GM19372 (cell line): ENCODE data around the gene NACC1.
"Not testable (repeated sequence)": the region's sequence is repeated elsewhere in the genome, so short reads cannot be mapped to it uniquely, and the experiment has no call there.

Experiments used
- ATAC-seq: cut with Tn5 transposase; IDR thresholded peaks from one replicate; pipeline ENCODE4 v1.9.1; 2021; ENCODE audit warnings: mild to moderate bottlenecking, low read depth, moderate library complexity; ENCODE audit not compliant: unreplicated experiment

NACC1 gene

DNA sequence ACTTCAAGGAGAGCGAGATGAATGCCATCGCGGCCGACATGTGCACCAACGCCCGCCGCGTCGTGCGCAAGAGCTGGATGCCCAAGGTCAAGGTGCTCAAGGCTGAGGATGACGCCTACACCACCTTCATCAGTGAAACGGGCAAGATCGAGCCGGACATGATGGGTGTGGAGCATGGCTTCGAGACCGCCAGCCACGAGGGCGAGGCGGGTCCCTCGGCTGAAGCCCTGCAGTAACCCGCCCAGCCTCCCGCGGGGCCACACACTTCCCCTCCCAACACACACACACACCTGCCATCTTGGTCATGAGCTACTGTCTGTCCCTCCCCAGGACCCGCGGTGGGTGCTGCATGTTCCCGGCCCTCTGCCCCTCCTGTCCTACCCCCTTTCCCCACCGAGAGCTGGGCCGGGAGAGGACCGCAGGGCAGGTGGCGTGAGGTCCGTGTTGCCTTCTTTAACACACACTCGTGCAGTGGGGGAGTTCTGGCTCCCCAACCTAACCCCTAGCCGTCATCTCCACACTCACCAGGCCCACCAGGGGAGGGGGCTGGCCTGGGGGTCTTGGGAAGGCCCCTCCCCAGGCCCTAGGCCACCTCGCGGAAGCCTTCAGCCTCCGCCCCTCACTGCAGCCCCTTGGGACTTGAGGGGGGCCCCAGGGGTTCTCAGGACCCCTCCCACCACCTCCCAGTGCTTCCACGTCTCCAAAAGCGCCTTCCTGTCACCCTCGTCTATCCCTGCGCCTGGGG is 20.3 kb downstream of the NACC1 start:
- no peak for ATAC-seq

DNA sequence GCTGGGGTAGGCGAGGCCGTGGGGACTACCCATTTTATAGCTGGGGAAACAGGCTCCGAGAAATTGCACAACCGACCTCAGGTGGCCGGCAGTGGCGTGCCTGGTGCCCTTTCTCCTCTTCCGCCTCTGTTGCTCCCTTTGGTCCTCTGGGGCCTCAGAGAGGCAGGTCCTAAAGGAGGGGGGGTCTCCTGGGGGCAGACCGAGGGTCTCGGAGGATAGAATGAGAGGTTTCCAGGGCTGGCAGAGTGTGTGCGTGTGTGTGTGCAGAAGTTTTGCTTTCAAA is 20.8 kb downstream of the NACC1 start:
- no peak for ATAC-seq

DNA sequence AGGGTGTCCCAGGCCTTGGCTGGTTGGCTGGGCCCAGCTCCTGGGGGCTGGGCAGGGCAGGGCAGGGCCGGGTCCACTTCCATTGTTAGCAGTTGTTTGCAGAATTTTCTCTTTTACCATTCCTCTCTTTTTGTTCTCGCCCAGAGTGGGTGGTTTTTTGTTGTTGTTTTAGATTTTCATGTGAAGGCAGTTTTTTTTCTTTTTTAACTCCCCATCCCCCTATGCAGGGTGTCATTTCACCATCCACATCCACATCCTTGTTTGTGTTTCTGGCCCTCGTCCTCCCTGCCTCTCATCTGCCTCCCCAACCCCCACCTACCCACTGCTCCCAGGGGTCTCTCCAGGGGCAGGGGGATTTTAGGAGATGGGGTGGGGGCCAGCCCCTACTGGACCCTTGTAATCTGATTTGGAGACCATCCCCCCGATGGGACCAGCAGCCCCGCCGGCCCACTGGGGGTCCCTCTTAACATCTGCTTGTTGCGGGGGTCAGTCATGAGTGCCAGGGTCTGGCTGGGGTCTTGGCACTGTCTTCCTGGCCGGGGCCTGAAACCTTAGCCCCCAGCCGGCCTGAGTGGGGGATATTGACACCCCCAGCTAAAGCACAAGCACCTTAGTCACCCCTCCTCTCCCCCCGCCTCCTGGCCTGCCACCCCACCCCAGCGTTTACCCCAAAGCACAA is 21.7 kb downstream of the NACC1 start:
- no peak for ATAC-seq

DNA sequence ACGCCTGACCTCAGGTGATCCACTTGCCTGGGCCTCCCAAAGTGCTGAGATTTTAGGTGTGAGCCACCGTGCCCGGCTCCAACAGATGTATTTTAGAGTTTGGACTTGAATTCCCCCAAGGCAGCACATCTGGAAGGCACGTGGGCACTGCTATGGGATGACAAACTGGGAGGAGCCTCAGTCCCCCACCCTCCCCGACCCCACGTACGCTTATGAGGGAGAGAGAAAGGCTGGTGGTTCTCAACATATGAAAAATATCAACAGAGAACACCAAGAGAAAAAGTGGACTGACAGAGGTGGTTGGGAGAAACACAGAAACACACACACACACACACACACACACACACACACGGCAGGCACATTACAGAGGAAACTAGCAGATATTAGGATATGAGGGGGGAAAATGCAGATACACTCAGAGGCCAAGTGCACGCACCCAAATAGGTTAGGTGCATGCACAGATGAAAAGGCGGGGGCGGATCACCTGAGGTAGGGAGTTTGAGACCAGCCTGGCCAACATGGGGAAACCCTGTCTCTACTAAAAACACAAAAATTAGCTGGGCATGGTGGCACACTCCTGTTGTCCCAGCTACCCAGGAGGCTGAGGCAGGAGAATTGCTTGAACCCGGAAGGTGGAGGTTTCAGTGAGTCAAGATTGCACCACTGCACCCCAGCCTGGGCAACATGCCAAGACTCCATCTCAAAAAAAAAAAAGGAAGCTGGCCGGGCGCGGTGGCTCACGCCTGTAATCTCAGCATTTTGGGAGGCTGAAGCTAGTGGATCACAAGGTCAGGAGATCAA is 28.9 kb downstream of the NACC1 start:
- no peak for ATAC-seq

DNA sequence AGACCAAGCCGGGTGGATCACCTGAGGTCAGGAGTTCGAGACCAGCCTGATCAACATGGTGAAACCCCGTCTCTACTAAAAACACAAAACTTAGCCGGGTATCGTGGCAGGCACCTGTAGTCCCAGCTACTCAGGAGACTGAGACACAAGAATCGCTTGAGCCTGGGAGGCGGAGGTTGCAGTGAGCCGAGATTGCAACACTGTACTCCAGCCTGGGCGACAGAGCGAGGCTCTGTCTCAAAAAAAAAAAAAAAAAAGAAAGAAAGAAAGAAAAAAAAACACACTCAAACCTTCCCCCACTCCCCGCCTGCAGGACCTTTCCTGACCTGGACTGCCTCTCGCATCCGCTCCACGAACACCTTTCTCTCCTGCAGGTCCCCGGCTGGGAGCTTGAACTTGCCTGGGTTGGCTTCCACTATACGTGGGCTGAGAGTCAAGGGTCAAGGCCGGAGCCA is 31.1 kb downstream of the NACC1 start:
- ATAC-seq = not testable (repeated sequence)

DNA sequence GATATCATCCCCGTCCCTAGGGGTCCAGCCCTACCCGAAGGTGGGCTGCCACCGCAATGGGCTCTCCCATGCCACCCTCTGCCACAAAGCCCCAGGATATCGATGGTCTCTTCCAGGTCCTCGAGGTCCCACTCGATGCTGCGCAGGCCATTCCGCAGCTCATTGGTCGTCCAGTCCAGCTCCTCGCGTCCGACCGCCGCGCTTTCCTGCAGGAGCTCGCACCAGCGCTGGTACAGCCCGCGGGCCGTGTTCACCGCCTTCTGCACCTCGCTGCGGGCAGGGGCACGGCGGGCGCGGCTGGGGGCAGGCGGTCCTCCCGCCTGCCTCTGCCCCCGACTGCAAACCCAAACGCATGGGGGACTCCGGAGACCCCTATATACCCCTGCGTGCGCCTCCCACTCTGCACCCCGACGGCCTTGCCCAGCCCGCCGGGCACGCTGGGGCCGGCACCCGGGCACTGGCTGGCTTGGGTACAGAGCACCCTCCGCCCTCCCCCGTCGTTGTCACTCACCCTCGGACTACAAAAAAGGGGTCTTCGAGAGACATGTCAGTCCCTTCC is 31.6 kb downstream of the NACC1 start:
- ATAC-seq = no peak

DNA sequence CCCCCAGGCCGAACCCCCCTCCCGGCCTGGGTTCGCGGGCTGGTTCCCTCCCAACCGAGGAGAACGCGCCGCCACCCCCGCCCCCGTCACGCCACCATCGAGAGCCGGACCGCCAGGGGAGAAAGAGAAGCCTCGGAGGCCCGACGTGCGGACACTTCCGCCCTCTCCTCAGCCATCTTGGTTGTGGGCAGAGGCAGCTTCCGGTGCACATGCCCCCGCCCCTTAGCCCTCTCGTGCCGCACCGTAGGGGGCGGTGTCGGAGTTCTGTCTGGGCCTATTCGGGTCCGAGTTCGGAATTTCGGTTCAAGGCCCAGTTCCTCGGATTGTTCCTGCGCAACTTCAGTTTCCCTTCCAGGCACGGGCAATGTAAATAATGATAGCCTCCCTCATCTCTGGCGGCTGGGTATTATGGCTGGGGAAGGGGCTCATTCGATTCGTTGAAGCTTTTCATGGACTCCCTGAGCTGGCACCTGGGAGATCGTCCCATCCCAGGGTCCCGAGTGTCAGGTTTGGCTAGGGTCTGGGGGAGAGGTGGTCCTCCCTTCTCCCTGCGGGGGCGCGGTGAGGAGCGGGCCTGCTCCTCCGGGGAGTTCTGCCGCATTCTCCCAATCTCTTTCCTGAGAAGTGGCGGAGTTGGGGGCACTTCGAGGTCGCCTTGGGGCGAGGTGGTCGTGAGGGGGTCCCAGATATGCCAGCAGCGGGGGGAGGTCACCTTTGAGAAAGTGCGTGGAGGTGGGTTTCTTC is 32.3 kb downstream of the NACC1 start, which contains the start of the genes IER2 and STX10:
Gene IER2 (plus strand): TSS at position 225 of the 744 bp plus-strand sequence. CDS start 2,776 bp downstream, outside the sequence.
Gene STX10 (minus strand): TSS at position 189 of the 744 bp plus-strand sequence. CDS start 202 bp downstream, outside the sequence.
- peak; percentile 34 for ATAC-seq

DNA sequence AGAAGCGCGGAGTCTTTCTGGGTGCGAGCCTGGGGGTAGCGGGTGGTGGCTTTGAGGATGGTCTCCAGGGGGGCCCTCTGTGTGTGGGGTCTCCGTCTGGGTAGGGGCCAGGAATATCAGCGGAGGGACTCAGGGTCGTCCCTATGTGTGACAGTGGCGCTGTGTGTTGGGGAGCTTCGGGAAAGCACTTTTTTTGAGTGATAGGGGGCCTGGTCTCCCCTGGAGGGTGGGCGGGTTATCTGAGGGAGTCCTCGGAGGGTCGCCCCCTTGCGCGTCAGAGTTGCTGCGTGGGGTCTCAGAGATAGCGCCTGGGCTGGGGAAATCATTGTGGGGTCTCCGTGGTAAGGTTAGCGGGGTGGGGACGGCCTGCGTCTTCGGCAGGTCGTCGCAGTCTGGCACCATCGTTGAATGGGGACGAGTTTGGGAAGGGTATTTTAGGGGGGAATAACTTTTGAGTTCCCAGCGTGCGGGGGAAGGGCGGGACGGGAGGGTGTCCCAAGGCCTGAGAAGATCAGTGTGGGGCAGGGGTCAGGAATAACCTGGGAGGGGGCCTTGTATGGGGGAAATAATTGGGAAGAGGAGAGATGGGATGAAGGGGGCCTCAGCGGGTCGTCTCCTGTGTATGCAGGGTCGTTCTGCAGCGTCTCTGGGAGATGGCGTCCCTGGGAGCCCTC is 33.0 kb downstream of the NACC1 start:
- no peak for ATAC-seq

DNA sequence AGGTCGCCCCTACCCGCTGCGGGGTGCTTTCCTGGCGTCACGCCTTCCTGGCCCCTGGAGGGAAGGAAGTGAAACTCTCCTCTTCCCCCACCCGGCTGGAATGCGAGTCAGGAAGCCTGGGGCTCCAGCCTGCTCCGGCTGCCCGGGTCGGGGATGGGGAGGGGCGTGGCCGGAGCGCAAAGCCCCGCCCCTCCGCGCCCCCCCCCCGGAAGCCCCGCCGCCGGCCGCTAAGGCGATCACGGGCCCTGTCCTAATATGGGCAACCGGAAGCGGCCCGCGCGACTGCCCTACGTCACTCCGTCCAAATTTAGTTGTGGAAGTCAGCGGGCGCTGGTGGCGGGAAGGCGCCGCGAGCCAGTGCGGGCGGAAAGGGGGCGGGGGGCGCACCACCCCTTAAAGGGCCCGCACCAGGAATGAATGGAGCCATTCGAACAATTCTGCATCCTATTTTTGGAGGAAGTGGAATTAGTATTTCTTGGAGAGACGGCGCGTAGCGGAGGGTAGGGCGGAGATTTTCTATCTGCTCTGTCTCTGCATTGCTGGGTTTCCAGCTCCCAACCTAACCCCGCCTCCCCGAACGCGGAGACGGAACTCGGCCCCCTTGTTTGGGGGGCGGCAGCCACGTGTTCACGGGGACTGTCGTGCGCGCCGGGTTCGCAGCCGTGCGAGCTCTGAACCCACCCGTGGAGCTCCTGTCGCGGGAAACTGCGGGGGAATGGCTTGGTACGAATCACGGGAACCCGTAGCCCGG is 33.7 kb downstream of the NACC1 start:
- ATAC-seq = peak; percentile 41

DNA sequence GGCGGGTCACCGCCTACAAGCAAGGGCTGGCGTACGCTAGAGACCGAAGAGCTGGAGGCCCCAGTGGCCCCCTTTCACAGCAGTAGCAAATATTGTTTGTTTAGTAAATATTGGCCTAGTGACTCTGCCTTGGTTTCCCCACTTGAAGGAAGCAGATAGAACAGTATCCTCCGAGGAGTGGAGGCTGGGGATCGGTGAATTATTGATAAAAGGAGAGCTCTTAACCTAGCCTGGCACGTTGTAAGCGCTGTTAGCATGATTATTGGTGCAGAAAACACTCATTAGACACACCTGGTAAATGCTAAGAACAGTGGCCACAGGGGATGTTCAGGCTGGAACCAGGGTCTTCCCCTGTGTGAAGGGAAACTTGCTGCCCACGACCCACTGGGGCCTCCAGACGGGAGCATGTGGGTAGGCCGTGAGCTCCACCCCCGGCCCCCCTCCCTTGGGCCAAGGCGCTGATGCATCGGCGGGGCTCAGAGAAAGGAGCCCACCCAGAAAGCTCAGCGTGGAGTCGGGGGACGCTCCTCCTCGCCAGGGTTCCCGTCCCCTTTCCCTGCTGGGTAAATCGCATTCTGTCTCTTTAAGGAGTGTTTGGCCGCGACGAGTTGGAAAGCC is 34.4 kb downstream of the NACC1 start:
- ATAC-seq = peak; percentile 1

DNA sequence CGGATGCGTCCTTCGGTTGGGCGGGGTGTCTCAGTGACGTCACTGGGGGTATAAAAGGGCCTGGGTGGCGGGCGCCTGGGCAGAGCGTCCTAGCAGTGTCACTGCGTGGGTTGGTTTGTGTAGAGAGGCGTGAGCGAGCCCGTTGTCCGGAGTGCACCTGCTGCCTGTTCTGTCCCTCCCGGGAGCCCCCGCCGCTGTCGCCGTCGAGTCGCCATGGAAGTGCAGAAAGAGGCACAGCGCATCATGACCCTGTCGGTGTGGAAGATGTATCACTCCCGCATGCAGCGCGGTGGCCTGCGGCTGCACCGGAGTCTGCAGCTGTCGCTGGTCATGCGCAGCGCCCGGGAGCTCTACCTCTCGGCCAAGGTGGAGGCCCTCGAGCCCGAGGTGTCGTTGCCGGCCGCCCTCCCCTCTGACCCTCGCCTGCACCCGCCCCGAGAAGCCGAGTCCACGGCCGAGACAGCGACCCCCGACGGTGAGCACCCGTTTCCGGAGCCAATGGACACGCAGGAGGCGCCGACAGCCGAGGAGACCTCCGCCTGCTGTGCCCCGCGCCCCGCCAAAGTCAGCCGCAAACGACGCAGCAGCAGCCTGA is 35.0 kb downstream of the NACC1 start:
- ATAC-seq = peak; percentile 29

DNA sequence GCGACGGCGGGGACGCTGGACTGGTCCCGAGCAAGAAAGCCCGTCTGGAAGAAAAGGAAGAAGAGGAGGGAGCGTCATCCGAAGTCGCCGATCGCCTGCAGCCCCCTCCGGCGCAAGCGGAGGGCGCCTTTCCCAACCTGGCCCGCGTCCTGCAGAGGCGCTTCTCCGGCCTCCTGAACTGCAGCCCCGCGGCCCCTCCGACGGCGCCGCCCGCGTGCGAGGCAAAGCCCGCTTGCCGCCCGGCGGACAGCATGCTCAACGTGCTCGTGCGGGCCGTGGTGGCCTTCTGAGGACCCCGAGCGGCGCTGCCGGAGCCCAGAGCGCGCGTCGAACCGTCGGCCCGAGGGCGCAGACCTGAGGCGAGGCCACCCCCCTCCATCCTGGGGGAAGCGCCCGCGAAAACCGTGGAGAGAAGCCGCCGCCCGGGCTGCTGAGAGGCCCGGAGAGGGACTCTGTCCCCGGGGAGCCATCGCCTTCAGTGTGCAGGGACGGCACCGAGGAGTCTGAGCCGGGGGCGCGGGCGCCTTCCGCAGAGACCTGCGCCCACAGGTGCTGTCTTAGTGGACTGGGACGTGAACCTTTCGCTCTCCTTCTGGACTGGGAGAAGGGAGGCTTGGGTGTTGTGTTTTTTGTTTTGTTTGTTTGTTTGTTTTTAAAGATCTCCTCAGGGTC is 35.6 kb downstream of the NACC1 start:
- ATAC-seq = no peak

DNA sequence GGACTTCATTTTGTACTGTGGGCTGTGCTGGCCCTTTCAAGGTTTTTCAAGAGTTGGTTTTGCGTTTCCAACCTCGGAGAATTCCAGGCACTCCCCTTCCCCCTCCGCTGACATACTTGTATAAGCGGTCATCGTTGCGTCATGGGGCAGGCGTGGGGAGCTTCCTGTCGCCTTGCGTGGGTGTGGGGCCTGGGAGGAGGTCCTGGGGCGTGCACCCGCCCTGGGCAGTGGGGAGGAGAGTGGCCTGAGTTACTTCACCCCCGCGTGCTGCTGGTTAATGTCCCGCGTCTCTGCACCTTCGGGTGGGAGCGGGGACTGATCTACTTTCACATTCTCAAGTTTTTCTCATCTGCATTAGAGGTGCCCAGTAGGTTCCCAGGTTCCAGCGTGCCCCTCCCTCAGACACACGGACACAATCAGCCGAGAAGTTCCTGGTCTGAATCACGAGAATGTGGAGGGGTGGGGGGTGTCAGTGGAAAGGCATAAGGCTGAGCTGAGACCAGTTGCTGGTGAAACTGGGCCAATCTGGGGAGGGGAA is 36.2 kb downstream of the NACC1 start:
- ATAC-seq = no peak

DNA sequence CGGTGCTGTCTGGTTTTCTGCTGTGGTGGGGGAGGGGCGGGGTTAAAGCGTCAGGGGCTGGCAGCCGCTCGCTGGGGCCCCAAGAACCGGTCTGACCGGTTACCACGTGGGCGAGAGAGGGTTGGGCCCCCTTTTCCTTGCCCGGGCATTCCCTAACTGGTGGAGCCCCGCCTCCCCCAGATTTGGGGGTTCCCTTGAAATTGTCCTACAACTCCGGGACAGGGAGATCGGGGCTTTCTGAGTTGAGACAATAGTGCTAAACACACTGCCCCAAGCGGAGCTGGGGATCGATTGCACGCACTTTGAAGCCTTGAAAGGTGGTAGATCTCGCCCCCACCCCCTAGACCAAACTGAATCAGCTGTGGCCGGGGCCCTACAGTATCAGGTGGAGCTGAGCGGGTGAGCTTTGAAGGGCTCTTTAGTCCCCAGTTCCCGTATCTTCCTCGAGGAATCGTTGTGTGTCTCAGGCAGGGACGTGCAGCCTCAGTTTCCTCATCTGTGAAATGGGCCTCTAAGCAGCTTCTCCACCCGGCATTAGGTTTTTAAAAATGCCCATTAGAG is 36.9 kb downstream of the NACC1 start:
- ATAC-seq = no peak

DNA sequence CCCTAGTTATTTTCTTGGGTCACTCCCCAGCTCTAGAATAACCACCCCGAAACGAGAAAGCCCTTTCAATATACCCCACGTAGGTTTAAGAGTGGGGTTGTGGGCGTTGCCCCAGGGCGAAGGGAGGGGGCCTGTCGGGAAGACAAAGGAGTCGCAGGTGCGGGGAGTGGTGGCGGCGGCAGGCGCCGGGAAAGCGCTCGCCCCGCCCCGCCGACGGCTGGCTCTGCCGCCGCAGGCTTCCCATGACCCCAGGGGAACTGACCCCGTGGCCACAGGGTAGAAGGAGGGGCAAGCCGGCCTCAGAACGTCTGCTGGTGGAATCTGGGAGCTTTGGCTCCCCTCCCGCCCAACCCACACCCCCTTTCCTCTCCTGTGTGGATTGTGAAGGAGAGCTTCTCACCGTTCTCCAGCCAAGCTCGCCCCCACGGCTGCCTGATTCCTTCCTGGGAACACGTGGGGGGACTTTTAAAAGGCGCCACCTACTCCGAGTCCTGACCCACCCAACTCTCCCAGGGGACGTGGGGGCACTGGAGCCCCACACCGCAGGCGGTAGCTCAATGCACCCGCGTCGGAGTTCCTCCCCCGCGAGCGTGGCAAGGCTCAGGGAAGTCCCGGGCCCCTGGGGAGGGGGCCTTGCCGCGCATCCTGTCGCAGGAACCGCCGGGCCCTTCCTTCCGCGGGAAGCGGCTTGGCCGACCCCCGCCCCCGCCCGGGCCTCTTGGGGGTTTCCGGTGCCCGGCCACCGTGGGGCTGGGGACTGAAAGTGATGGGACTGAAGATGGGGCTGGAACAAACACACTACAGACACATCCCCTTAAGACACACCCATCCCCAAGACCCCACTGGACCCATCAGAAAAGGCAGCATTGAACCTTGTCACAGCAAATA is 37.7 kb downstream of the NACC1 start:
- ATAC-seq = no peak

DNA sequence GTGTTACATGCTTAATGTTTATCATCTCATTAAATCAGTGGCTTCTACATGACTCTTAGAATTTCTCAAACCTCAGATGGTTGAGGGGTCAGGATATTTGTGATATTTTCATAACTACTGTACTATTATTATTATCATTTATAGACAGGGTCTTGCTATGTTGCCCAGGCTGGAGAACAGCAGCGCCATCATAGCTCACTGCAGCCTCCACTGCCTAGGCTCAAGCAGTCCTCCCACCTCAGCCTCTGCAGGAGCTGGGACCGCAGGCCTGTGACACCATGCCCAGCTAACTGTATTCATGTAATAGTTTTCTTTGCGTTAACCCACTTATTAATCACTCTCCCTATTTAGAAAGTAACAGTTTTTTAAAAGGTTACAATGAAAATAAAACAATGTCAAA is 41.6 kb downstream of the NACC1 start:
- ATAC-seq = no peak
